HuH-7.5 (cell line): ENCODE data around the gene CDK5.

ENCODE experiments used
- DNase-seq: peaks from one replicate; pipeline ENCODE4 v3.0.0; 2011; ENCODE audit warnings: low spot score

Gene CDK5

GRCh38 chr7:151057506-151057988 is at the start of gene CDK5:
Gene CDK5 (minus strand): TSS chr7:151057897. CDS start chr7:151057848, 49 bp downstream.
- peak; percentile 82 for DNase-seq

- DNase-seq: no peak
Observed at GRCh38 chr7:151104411-151105235, 46.9 kb upstream of the CDK5 start.

GRCh38 chr7:151103973-151104372 is 46.3 kb upstream of the CDK5 start:
- no peak for DNase-seq

GRCh38 chr7:151102991-151103390 is 45.3 kb upstream of the CDK5 start:
- DNase-seq: no peak

GRCh38 chr7:151101621-151102396 is 44.1 kb upstream of the CDK5 start:
- DNase-seq: no peak

GRCh38 chr7:151100921-151101320 is 43.2 kb upstream of the CDK5 start:
- DNase-seq: no peak

- DNase-seq: no peak
Observed at GRCh38 chr7:151099486-151100211, 42.0 kb upstream of the CDK5 start.

- DNase-seq: no peak
Observed at GRCh38 chr7:151095828-151096475, 38.3 kb upstream of the CDK5 start.

- DNase-seq: no peak
Observed at GRCh38 chr7:151095123-151095797, 37.6 kb upstream of the CDK5 start.

GRCh38 chr7:151094675-151095074 is 37.0 kb upstream of the CDK5 start:
- no peak for DNase-seq

- DNase-seq: no peak
Observed at GRCh38 chr7:151093748-151094147, 36.1 kb upstream of the CDK5 start.

- DNase-seq: no peak
Observed at GRCh38 chr7:151091988-151092387, 34.3 kb upstream of the CDK5 start.

GRCh38 chr7:151091431-151091830 is 33.7 kb upstream of the CDK5 start:
- DNase-seq: no peak

- no peak for DNase-seq
Observed at GRCh38 chr7:151091003-151091402, 33.3 kb upstream of the CDK5 start.

- DNase-seq: no peak
Observed at GRCh38 chr7:151089893-151090730, 32.4 kb upstream of the CDK5 start.

GRCh38 chr7:151088856-151089699 is 31.4 kb upstream of the CDK5 start:
- DNase-seq: no peak

GRCh38 chr7:151088019-151088855 is 30.5 kb upstream of the CDK5 start:
- no peak for DNase-seq

GRCh38 chr7:151087245-151088018 is 29.7 kb upstream of the CDK5 start:
- DNase-seq: peak; percentile 82
